HG03521 (cell line): ENCODE measurements around the gene C4orf36.
"Not testable (repeated sequence)": the region's sequence is repeated elsewhere in the genome, so short reads cannot be mapped to it uniquely, and the experiment has no call there.

Experiments
- ATAC-seq: cut with Tn5 transposase; IDR thresholded peaks from one replicate; pipeline ENCODE4 v1.9.1; 2021; ENCODE audit warnings: mild to moderate bottlenecking, moderate library complexity; ENCODE audit not compliant: unreplicated experiment

C4orf36 gene

GRCh38 chr4:86917212-86918039, 25.2 kb upstream of the C4orf36 start:
- ATAC-seq: no peak

GRCh38 chr4:86916392-86916791, 24.2 kb upstream of the C4orf36 start:
- ATAC-seq: no peak

GRCh38 chr4:86910820-86911684, 18.8 kb upstream of the C4orf36 start:
- no peak for ATAC-seq

- ATAC-seq: no peak
Observed at GRCh38 chr4:86910369-86910768, 18.1 kb upstream of the C4orf36 start.

- ATAC-seq: no peak
Observed at GRCh38 chr4:86909546-86910295, 17.5 kb upstream of the C4orf36 start.

GRCh38 chr4:86908251-86908657, 16.0 kb upstream of the C4orf36 start:
- no peak for ATAC-seq

GRCh38 chr4:86901864-86902263, 9.6 kb upstream of the C4orf36 start:
- ATAC-seq: no peak

- no peak for ATAC-seq
Observed at GRCh38 chr4:86898562-86898961, 6.3 kb upstream of the C4orf36 start.

GRCh38 chr4:86896596-86896995, 4.4 kb upstream of the C4orf36 start:
- ATAC-seq: no peak

- peak; percentile 50 for ATAC-seq
Observed at GRCh38 chr4:86895692-86896488, 3.7 kb upstream of the C4orf36 start.

- no peak for ATAC-seq
Observed at GRCh38 chr4:86894455-86894854, 2.2 kb upstream of the C4orf36 start.

- ATAC-seq: no peak
Observed at GRCh38 chr4:86893136-86893535, 914 bp upstream of the C4orf36 start.

GRCh38 chr4:86892636-86892960, 376 bp upstream of the C4orf36 start:
- ATAC-seq: no peak

GRCh38 chr4:86890790-86891189, 1.4 kb downstream of the C4orf36 start:
- ATAC-seq: no peak

- no peak for ATAC-seq
Observed at GRCh38 chr4:86879641-86880040, 12.6 kb downstream of the C4orf36 start.

- no peak for ATAC-seq
Observed at GRCh38 chr4:86878640-86879039, 13.6 kb downstream of the C4orf36 start.

- no peak for ATAC-seq
Observed at GRCh38 chr4:86876894-86877685, 15.1 kb downstream of the C4orf36 start.

- ATAC-seq: not testable (repeated sequence)
Observed at GRCh38 chr4:86875436-86875835, 16.8 kb downstream of the C4orf36 start.

- ATAC-seq: no peak
Observed at GRCh38 chr4:86872135-86872534, 20.1 kb downstream of the C4orf36 start.
